Stimulated activated CD4-positive, alpha-beta T cell treated with anti-CD3 and anti-CD28 coated beads, Interleukin-1b, Interleukin-23, amount 100 ng/mL, for 1 hour (primary cell): ENCODE data around the gene ADAM12.

Source experiments
- DNase-seq, 2 donors: peaks; one replicate each; pipeline ENCODE4 v3.0.0-alpha.2; 2020; ENCODE audit warnings: low read depth in 2 of 2

The ADAM12 gene

DNA sequence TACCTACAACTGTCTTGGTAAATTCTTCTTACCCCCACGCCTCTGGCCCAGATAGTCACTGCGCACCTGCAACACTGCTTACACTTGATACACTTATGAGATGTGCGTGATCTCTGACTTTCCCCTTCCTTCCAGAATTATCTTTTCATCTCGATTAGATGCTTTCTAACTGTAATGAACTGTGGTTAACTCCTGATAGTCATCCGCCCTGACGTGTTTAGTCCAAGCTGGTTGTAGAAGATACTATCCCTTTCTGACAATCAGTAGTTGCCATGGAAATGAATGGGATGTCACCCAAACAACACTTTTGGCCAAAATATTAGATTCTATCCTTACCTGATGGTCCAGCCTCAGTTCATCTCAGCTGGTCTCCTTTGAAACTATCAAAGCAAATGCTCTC, 241.5 kb downstream of the ADAM12 start:
- DNase-seq, result no peak

DNA sequence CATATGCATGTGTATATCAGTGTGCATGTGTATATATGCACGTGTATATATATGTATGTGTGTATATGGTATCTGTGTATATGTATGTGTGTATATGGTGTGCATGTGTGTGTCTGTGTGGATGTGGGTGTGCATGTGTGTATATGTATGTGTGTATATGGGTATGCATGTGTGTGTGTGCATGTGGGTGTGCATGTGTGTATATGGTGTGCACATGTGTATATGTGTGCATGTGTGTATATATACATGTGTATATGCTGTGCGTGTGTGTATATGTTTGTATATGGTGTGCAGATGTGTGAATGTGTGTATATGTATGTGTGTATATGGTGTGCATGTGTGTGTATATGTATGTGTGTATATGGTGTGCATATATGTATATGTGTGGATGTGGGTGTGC, 245.2 kb downstream of the ADAM12 start:
- no peak for DNase-seq

DNA sequence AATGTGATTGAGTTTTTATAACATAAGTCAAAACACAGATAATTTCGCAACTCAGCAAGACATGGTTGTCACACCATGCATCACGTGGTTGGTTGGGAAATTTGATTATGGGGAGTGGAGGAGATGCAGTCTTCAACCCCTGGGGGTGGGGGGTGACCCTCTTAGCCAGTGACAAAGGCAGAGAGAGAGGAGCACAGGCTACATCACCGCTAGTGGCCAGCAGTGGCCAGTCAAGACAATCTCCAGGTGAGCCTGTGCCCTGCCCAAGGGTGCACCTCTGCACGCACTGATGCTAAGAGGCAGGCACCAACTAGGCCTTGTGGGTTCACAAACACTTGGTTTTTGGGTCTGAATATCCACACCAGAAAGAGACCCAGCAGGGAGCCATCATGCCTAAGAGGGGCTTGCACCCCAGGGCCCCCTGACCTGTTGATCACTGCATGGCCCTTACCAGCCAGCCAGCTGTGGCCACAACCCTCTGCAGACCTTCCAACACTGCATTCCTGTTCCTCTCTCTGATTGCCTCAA, 247.5 kb downstream of the ADAM12 start:
- no peak for DNase-seq

DNA sequence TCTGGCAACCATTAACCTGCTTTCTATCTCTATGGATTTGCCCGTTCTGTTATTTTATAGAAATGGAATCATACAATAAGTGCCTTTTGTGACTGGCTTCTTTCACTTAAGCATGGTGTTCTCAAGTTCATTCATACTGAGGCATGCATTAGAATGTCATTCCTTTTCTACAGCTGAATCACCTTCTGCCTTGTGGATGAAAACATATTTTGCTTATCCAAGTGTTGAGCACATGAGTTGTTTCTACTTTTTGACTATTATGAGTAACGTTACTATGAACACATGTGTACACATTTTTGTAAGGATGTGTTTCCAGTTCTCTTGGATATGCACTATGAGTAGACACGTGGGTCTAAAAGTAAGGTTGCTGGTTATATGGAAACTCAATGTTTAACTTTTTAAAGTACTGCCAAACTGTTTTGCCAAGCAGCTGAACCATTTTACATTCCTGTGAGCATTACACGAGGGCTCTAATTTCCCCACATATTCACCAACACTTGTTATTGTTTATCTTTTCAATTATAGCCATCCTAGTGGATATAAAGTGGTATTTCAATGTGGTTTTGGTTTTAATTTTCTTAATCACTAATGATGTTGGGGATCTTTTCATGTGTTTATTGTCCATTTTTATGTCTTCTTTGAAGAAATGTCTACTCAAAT, 250.6 kb downstream of the ADAM12 start:
- DNase-seq, result no peak

DNA sequence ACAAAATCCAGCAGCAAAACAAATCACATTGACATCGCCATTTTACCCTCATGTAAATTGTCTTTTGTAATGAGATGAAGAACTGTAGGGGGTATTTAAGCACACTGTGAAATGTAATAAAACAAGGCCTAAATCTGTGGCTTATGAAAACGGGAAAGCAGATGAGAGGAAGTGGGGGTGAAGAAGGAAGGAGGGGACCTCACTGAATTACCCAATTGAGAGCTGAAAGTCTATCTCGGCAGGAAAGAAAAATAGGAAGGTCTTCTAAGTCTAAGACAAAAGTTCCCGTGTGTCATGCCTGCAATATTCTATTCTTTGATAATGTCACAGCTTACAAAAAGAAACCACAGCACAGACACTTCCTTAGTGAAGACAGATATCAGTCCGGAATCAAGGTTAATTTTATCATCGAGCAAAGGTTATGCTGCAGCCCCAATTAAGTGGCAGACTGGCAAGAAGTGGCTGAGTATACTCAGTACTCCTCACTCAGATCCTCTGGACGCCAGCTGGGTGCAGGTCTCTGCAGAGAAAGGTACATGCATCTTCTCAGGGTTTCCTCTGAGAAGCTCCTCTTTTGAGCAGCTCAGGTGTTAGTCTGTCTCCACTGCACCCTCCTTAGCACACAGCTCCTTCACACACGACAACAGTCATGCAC, 252.2 kb downstream of the ADAM12 start:
- DNase-seq, result no peak

DNA sequence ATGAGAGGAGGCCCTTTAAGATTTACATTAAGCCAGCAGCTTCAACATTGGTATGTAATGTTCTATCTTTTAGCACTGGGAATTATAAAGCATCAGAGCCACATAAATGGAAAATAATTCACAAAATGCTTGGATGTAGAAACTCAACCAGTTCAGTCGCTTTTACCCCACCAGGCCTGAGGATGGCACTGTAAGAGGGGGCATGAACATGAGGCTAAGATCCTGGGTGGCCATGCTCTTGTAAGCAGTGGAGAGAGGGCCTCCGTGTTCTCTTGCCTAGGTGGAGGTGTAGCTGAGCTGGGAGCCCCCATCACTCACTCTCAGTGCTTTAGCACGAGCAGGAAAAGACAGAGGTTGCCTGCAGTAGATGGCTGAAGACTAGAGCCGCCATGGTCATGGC, 253.1 kb downstream of the ADAM12 start:
- DNase-seq, result no peak

DNA sequence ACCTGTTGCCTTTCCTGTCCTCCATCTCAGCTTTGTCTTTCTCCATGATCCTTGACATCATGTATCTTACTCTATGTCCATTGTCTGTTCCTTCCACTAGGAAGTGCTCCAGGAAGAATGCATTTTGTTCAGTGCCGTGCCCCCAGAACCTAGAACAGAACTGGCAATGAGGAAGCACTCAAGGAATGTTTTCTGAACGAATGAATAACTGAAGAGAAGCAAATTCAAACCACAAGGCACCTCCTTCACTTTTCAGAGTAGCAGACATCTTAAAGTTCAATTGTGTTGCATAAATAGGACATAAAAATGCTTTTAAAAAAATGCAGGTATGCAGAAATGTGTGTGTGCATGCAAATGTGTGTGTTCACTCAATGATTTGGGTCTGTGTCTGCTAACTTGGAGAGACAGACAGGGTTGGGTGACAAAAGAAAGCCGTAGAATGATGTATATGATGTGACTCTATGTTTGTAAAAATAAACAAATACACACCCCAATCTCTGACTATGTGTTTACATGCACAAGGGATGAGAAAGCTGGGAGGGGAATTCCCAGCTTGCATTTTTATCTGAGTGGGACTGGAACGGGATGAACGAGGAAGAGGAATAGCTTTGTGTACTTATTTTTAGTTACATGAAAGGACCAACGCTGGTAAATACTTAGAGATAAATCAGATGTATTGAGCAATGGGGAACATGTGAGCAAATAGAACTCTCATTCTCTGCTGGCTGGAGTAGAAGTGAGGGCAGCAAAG, 254.2 kb downstream of the ADAM12 start:
- no peak for DNase-seq

DNA sequence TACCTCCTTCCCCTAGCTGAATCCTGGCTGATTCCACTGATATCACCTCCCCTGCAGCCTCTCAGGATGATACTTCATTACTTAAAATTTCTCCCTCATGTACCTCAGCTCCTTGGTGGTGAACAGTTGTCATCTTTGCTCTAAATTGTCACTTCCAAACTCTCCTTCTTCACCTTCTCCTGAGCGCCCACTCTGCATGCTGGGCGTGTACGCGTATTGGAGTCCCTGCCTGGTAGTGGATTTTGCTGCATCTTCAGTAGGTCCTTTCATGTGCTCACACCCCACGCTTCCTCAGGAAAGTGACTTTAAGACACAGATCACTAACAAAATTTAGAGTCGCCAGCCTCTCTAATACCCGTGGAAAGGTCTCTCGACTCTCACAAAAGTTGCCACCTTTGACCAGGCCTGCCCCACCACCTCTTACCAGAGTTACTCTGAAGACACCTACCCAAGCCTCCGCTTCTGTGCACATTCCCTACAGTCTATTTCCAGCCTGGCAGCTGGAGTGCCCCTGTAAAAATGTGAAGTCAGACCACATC, 255.1 kb downstream of the ADAM12 start:
- DNase-seq, result no peak

DNA sequence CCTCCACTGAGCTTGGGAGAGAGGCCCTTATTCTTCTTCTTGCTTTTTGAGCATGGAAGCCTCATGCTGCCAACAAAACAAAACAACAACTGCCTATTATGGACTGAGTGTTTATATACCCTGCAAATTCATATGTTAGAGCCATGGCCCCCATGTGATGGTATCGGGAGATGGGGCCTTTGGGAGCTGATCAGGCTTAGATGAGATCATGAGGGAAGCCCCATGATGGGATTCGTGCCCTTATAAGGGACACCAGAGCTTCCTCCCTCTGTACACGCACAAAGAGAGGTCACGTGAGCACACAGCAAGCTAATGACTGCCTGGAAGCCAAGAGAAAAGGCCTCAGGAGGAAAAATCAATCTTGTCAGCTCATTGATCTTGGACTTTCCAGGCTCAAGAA, 256.9 kb downstream of the ADAM12 start:
- DNase-seq, result no peak

DNA sequence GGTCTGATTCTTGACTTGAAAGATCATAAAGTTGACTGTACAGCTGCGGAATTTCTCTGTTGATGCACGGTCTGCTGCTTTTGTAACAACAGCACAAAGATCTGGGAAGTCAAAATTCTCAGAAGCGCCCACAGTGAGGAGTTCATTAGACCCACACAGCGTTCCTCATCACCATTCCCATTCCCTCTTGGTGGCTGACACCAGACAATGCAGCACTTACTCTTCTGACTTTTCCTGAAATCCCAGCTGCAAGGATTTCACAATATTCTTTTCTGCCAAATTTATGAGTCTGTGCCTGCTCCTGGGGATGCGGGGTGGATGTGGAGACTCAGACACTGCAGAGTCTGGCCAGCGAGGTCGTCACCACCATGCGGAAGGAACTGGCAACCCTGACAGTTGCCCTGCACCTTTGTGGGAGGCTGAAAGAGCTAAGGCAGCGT, 258.0 kb downstream of the ADAM12 start:
- no peak for DNase-seq

DNA sequence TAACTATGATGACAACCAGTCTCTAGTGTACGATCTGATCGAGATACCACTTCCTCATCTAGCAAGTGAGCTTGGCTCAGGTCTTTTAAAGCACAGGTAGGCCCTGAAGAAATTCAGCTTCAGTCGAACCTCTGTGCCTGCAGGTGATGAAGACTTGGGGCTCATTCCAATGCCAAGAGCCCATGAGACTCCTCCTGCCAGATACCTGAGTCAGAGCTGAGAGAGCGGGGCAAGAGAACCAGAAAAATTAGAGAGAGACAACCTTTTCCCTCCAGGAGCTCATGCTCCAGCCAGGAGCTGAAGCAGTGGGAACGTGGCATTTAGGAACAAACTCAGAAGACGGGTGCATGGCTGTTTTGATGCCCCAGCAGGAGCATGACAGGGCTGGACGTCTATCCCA, 259.3 kb downstream of the ADAM12 start:
- DNase-seq, result no peak

DNA sequence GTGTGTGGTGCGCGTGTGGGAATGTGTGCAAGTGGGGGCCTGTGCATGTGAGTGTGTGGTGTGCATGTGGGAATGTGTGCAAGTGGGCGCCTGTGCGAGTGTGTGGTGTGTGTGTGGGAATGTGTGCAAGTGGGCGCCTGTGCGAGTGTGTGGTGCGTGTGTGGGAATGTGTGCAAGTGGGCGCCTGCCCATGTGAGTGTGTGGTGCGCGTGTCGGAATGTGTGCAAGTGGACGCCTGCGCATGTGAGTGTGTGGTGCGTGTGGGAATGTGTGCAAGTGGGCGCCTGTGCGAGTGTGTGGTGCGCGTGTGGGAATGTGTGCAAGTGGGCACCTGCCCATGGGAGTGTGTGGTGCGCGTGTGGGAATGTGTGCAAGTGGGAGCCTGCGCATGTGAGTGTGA, 259.7 kb downstream of the ADAM12 start:
- no peak for DNase-seq

DNA sequence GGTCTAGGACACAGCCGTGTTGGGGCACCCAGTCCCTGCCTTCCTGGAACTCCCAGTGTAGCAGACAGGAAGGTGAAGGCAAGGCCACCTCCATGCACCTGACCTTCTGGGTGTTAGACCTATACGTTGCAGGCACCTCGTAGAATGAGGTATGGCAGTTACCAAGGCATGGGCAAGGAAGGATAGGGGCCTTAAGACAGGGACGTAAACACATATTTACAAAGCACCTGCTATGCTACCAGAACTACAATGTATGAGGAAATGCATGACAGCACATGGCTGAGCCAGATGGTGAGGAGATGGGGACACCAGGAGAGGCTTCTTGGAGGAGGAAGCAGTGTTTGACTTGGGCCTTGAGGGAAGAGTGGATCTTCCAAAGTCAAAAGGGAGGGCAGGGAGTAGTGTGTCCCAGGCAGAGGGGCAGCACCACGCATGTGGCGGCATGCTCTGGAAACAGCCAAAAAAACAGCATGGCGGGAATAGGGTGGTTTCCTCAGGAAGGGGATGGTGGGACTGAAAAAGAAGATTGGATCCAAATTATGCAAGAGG, 260.7 kb downstream of the ADAM12 start:
- DNase-seq, result no peak

DNA sequence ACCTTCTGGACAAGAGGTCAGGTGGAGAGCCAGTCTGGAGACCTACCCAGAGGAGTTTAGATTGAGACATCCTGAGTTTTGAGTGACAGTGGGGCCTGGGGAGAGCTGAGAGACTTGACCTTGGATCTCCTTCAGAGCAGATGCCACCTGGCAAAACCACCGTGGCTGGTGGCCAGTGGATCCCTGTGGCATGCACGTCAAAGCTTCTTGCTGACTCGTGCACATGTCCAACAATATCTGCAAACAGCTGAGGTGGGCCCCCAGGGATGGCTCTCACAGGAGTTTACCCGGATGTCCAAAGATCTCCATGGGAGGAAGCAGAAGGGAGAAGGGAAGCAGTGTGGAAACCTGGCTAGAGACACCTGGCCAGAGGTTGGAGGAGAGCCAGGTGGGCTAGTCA, 261.4 kb downstream of the ADAM12 start:
- no peak for DNase-seq

DNA sequence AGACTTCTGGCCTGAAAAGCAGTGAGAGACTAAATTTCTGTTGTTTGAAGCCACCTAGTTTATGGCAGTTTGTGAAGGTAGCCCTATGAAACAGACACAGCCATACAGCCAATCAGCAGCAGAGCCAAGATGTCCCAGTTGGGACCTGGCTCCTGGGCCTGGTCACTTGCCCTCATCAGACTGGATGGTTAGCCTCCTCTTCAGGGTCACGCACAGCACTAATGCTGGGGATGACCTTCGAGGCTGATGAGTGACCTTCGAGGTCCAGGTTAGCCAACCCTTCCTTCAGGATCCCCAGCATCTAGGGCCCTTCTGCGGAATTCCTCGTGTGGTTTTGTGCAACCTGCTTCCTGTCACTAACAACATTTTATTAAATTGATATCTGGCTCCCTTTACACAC, 262.3 kb downstream of the ADAM12 start:
- no peak for DNase-seq

DNA sequence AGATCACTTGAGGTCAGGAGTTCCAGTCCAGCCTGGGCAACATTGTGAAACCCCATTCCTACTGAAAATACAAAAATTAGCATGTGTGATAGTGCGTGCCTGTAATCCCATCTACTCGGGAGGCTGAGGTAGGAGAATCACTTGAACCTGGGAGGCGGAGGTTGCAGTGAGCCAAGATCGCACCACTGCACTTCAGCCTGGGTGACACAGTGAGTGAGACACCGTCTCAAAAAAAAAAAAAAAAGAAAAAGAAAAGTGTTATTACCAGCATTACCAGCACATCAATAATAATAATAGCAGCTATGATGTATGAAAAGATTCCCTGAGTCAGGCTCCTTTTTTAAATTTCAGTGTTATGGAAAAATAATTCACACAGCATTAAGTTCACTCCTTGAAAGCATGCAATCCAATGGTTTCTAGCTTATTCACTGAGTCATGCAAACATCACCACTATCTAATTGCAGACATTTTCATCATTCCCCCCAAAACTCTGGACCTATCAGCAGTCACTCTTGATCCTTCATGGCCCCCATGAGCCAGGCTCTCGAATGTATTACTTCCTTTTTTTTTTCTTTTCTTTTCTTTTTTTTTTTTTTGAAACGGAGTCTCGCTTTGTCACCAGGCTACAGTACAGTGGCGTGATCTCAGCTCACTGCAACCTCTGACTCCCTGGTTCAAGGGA, 263.5 kb downstream of the ADAM12 start:
- no peak for DNase-seq

DNA sequence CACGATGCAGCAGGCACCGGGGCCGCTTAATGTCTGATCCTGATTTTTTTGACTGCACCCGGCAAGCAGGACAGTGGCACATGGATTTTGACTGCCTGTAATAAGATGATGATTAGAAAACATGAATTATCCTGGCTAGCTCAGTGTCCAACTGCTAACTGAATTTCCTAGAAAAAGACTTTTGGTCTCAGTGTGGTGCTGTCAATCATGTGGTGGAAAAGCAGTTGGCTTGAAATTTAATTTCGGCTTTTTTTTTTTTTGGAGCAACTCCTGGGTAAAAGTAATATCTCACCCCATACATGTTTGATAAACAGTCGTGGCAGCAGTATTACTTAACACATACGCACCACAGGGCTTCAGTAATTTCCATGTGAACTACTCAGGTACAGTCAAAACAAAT, 264.2 kb downstream of the ADAM12 start:
- no peak for DNase-seq

DNA sequence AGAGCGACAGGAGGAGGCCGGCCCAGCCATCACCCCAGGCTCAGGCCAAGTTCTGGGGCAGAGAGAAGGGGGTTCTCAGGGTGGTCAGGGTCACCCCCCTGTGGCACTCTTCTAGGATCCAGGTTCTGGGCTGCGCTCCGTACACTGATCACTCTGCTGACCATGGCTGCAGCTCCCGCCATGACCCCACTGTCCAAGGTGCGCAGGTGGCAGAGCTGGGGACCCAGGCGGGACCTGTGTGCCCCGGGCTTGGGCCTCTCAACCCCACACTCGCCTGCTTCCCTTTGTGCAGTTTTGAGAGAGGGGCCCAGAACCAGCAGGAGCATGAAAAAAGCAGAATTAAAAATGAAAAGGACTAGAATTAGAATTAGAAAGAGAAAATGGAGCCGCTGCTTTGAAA, 264.8 kb downstream of the ADAM12 start:
- no peak for DNase-seq

DNA sequence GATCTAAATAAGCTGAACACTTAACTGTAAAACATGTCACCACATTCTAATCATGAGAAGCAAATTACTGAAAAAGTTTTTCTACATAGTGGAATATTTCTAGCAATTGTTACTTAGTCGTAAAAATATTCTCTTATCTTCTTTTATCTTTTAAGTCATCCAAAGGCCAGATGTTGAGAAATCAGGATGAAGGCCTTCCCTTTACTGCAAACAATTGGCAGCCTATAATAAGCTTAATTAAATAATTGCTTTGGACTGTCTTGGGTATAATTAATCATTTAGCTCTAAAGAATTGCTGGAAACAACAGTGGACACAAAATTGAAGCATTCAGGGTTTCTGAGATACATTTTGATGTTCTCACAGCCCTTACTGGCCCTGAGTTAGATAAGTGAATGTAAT, 265.4 kb downstream of the ADAM12 start:
- DNase-seq, result no peak

DNA sequence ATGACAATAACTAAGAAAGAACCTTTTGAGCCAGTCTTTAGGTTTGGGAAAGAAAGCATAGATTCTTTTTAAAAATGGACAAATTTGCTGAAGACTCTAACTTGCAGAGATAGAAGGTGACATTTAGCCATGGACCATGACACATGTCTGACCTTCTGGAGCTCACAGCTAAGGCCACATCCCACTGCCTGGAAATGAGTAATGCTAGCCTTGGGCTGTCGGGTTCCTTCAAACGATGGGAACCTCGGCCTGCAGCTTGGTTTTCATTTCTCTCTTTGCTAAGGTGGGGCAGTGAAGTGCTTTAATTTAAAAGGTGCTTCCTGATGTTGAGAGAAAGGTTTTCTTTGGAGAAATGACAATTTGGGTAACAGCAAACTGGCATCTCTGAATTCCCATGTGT, 268.7 kb downstream of the ADAM12 start:
- no peak for DNase-seq

DNA sequence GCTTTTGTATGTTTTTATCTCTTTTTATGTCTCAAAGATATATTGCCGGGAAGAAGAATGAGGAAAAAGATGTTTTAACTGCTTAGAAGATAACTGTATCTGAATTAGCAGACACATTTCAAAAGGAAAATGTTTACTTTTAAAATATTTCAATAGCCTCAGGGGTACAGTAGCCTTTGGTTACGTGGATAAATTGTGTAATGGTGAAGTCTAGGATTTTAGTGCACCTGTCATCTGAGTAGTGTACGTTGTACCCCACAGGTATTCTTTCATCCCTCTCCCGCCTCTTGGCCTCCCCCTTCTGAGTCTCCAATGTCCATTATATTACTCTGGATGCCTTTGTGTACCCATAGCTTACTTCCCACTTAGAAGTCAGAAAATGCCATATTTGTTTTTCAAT, 269.8 kb downstream of the ADAM12 start:
- no peak for DNase-seq

DNA sequence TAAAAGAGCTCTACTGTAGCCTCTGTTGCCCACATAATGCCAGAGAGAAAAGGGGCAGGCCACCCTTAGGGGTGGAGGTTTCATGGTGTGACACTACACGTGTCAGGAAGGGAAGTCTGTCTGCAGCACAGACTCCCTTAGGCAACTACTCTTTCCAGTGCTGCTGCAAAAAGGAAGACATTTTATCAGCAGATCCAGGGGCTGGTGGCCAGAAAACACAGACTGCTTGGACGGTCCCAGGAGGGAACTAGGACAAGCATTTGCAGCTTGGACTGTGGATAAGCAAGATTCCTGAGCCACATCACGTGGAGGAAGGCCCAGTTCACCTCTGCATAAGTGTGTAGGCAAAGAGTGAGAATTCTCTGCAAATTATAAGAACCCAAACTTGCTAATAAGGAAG, 271.1 kb downstream of the ADAM12 start:
- DNase-seq, result no peak
